Forelimb muscle (tissue), 1 donor: Measurements from ENCODE around the gene RFTN1. TPM values are rescaled to one million over a fixed set of nuclear protein-coding genes. Genes with fewer than 3 reads are reported as not detected.
"Not testable (repeated sequence)": the region's sequence is repeated elsewhere in the genome, so short reads cannot be mapped to it uniquely, and the experiment has no call there.

Experiments
- DNase-seq: peaks from one replicate; pipeline ENCODE4 v3.0.0-alpha.2; 2013; ENCODE audit warnings: low read depth
- polyA plus RNA-seq: library from polyadenylated mRNA; unstranded; fragments of 120-200 nt; gene quantifications from one replicate; pipeline ENCODE4 v1.2.1, GENCODE V29; 2013; ENCODE audit not compliant: insufficient read length

Gene RFTN1
- polyA plus RNA-seq, 1 donor: 12.1 TPM

- no peak for DNase-seq
Measured at GRCh38 chr3:16507578-16508242, 5.8 kb downstream of the RFTN1 start.

GRCh38 chr3:16506884-16507577 is 6.5 kb downstream of the RFTN1 start:
- DNase-seq: no peak

- no peak for DNase-seq
Measured at GRCh38 chr3:16506451-16506850, 7.0 kb downstream of the RFTN1 start.

- no peak for DNase-seq
Measured at GRCh38 chr3:16504692-16505091, 8.8 kb downstream of the RFTN1 start.

GRCh38 chr3:16504242-16504641 is 9.3 kb downstream of the RFTN1 start:
- DNase-seq: no peak

GRCh38 chr3:16503191-16503776 is 10.2 kb downstream of the RFTN1 start:
- DNase-seq: no peak

GRCh38 chr3:16502347-16502908 is 11.1 kb downstream of the RFTN1 start:
- no peak for DNase-seq

- no peak for DNase-seq
Measured at GRCh38 chr3:16501376-16501775, 12.1 kb downstream of the RFTN1 start.

GRCh38 chr3:16500911-16501310 is 12.6 kb downstream of the RFTN1 start:
- no peak for DNase-seq

- DNase-seq: no peak
Measured at GRCh38 chr3:16500093-16500492, 13.4 kb downstream of the RFTN1 start.

- no peak for DNase-seq
Measured at GRCh38 chr3:16499351-16499750, 14.1 kb downstream of the RFTN1 start.

- DNase-seq: no peak
Measured at GRCh38 chr3:16498130-16498890, 15.2 kb downstream of the RFTN1 start.

- DNase-seq: no peak
Measured at GRCh38 chr3:16496408-16497222, 16.9 kb downstream of the RFTN1 start.

GRCh38 chr3:16496008-16496407 is 17.5 kb downstream of the RFTN1 start:
- DNase-seq: no peak

- no peak for DNase-seq
Measured at GRCh38 chr3:16494814-16495431, 18.6 kb downstream of the RFTN1 start.

GRCh38 chr3:16494094-16494493 is 19.4 kb downstream of the RFTN1 start:
- no peak for DNase-seq

GRCh38 chr3:16490062-16490619 is 23.4 kb downstream of the RFTN1 start:
- DNase-seq: no peak

- DNase-seq: not testable (repeated sequence)
Measured at GRCh38 chr3:16489326-16490061, 24.0 kb downstream of the RFTN1 start.

- DNase-seq: no peak
Measured at GRCh38 chr3:16488637-16489036, 24.9 kb downstream of the RFTN1 start.
